ENCODE results near the gene TM9SF4.

DNA sequence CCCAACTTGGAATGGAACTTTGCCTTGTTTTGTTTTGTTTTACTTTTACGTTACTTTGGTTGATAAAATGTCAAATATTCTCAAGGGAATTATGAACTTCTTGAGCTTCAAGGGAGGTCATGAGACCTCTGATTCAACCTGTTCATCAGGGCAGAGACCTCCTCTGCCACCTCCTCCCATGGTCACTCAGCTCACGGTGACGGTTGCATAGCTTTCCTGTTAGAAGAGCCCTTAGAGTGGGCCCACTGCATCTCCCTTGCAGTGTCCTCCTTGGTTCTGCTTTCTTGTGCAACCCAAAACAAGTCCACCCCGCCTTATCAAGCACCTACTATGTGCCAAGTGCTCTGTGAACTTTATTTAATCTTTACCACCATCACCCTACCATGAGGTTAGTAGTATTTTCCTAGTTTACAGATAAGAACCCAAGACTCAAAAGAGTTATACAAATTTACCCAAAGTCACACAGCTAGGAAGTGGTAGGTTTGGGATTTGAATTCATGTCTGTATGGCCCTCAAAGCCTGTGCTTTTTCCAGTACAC, 15.5 kb downstream of the TM9SF4 start:
- TF ChIP-seq, protein P1, sequence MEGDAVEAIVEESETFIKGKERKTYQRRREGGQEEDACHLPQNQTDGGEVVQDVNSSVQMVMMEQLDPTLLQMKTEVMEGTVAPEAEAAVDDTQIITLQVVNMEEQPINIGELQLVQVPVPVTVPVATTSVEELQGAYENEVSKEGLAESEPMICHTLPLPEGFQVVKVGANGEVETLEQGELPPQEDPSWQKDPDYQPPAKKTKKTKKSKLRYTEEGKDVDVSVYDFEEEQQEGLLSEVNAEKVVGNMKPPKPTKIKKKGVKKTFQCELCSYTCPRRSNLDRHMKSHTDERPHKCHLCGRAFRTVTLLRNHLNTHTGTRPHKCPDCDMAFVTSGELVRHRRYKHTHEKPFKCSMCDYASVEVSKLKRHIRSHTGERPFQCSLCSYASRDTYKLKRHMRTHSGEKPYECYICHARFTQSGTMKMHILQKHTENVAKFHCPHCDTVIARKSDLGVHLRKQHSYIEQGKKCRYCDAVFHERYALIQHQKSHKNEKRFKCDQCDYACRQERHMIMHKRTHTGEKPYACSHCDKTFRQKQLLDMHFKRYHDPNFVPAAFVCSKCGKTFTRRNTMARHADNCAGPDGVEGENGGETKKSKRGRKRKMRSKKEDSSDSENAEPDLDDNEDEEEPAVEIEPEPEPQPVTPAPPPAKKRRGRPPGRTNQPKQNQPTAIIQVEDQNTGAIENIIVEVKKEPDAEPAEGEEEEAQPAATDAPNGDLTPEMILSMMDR (IDR thresholded peaks at IDR 0.05 in 4 of 5, conservative IDR thresholded peaks at IDR 0.05 in 1 of 5) = no peak
- TF ChIP-seq POLR2A (IDR thresholded peaks at IDR 0.05) = no peak
